Measurements from ENCODE around the gene EXOG. TPM values are rescaled to one million over a fixed set of nuclear protein-coding genes. Genes with fewer than 3 reads are reported as not detected.
A peak's percentile ranks its signal among the peaks of the same experiment; 100 is the strongest.

The EXOG gene
- total and polyA plus RNA-seq, 12 donors, result 5.8 to 16.3 (median 11.4) TPM

DNA sequence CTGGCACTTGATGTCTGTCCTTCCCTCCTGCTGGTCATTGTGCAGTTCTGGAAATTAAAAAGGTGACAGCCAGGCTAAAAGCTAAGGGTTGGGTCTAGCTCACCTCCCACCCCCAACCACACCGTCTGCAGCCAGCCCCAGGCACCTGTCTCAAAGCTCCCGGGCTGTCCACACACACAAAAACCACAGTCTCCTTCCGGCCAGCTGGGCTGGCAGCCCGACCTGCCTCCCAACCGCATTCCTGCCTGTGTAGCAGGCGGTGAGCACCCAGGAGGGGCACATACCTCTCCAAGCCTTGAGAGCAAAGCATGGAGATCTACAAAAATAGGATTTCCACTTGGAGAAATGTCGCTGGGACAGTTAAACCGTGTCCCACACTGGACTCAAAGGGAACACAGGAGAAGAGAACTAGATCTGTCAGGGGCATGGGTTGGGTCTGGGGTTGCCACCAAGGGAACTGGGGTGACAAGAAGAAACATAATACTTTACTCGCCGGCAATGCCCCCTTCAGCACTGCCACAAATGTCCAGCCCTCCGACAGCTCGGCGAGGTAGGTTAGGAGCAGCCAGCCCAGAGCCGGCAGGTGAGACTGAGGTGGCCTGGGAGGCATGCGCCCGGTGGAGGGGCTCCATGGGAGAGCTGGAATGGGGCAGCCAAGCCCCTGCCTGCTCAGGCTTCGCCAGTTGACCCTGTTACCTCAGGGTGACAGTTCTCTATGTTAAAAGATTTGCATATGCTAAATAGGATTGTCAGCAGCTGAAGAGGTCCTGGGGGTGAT, 52.2 kb downstream of the EXOG start:
- H3K36me3 ChIP-seq (replicated peaks in 1 of 2), result no peaks in the 10 kb centered on the region
- intact Hi-C loops (cut with DNase I), result no loop called here
- no peak overlapping the region for H3K27ac ChIP-seq
- WGBS, 4 donors, result 73 to 82% (median 78%) methylated on average over 11 to 17 of the region's 17 CpGs
- H3K4me3 ChIP-seq, result no peak overlapping the region
- H3K4me1 ChIP-seq (replicated peaks in 1 of 2), result no peaks in the 10 kb centered on the region
- DNase-seq, result peak in 2 of 7 donors; percentile 4 to 23
- no peaks in the 10 kb centered on the region for H3K27me3 ChIP-seq
- H3K9me3 ChIP-seq (replicated peaks in 1 of 3), result no peaks in the 10 kb centered on the region
- TF ChIP-seq, protein P1, sequence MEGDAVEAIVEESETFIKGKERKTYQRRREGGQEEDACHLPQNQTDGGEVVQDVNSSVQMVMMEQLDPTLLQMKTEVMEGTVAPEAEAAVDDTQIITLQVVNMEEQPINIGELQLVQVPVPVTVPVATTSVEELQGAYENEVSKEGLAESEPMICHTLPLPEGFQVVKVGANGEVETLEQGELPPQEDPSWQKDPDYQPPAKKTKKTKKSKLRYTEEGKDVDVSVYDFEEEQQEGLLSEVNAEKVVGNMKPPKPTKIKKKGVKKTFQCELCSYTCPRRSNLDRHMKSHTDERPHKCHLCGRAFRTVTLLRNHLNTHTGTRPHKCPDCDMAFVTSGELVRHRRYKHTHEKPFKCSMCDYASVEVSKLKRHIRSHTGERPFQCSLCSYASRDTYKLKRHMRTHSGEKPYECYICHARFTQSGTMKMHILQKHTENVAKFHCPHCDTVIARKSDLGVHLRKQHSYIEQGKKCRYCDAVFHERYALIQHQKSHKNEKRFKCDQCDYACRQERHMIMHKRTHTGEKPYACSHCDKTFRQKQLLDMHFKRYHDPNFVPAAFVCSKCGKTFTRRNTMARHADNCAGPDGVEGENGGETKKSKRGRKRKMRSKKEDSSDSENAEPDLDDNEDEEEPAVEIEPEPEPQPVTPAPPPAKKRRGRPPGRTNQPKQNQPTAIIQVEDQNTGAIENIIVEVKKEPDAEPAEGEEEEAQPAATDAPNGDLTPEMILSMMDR (IDR thresholded peaks at IDR 0.05), result no peak
- no peak for TF ChIP-seq POLR2A (IDR thresholded peaks at IDR 0.05)

DNA sequence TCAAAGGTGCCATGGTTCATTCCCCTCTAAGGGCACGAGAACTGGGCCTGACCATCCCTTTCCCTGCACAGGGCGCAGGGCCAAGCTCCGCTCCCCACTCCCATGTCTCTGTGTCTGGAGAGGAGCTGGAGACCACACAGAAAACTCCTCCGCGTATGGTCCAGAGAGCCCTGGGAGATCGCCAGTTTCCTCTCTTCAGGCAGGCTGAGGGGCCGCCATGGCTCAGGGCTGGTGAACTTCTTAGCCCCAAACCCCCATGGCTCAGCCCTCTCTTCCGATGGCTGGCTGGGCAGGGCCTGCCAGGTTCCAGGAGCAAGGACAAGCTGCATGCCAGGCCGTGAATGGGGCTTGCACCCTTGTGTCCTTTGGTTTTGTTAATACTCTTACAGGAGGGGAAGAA, 52.9 kb downstream of the EXOG start:
- Histone ChIP-seq H3K27me3 (no peaks in the 10 kb centered on the region), H3K4me1 (replicated peaks in 1 of 2) (no peaks in the 10 kb centered on the region), H3K36me3 (replicated peaks in 1 of 2) (no peaks in the 10 kb centered on the region), H3K4me3 (no peak overlapping the region), H3K27ac (no peak overlapping the region), H3K9me3 (replicated peaks in 1 of 3) (no peaks in the 10 kb centered on the region)
- WGBS, 4 donors, result 77 to 88% (median 85%) methylated on average over 7 to 9 of the region's 9 CpGs
- intact Hi-C loops (cut with DNase I), result no loop called here
- no peak for TF ChIP-seq POLR2A (IDR thresholded peaks at IDR 0.05)
- TF ChIP-seq, protein P1 (IDR thresholded peaks at IDR 0.05), result no peak
- peak in 2 of 7 donors; percentile 10 to 13 for DNase-seq

DNA sequence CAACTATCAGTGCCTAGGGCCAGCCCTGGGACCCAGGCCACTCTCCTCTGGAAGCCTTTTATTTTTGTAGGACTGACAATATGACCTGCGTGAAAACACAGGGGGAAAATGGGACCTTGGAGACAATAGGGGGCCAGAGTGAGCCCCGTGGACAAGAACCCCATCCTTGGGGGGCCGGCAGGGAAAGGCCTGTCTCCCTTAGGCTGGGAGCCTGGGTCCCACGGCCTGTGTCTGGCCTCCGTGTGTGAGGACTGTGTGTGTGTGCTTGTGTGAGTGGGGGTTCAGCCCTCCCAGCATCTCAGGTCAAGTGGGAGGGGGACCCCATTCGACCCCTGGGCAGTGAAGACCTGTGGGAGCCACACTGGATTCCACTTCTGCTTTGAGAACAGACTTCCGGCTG, 53.3 kb downstream of the EXOG start:
- no peaks in the 10 kb centered on the region for H3K9me3 ChIP-seq (replicated peaks in 1 of 3)
- no peaks in the 10 kb centered on the region for H3K4me1 ChIP-seq (replicated peaks in 1 of 2)
- no peak overlapping the region for H3K4me3 ChIP-seq
- H3K27me3 ChIP-seq, result no peaks in the 10 kb centered on the region
- no peak overlapping the region for H3K27ac ChIP-seq
- DNase-seq, result peak in 2 of 7 donors; percentile 7 to 13
- TF ChIP-seq, protein P1 (IDR thresholded peaks at IDR 0.05), result no peak
- TF ChIP-seq POLR2A (IDR thresholded peaks at IDR 0.05), result no peak
- 85 to 92% (median 88%) methylated on average over 4 to 7 of the region's 7 CpGs for WGBS, 4 donors
- H3K36me3 ChIP-seq (replicated peaks in 1 of 2), result no peaks in the 10 kb centered on the region
- intact Hi-C loops (cut with DNase I), result no loop called here

DNA sequence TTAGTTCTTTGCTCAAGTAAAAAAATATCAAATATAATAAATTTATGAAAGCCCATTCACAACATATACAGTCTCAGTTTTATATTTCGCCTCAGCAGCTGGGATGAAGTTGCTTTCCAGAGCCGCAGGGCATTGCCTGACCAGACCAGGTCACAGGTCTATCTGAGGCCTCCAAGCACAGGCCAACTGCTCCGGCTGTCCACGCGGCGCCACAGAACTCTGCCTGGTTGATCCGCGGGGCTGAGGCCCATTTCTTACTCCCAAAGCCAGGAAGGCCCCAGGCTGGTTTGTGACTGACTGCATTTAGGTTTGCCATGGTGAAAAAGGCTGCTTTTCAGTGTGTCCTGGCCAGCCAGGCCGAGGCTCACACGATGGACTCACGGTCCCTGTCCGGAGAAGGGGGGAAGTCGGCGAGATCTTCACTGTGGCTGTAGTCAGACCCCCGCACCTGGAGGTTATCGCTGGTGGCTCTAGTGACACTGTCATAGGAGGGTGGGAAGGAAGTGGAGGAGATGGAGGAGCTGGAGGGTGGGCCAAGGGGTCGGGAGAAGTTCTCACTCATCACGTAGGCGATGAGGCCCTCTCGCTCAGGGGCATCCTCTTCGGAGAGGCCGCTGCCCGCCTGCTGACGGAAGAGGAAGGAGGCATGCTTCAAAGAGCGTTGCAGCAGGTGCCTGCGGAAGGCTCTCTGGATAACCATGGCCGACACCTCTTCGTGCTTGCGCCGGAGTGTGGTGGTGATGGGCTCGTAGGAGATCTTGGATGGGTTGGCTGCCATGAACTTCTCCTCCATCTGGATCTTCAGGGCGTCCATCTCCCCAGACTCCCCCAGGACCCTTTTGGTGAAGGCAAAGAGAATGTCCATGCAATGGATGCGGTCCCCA, 54.1 kb downstream of the EXOG start:
- TF ChIP-seq, protein P1 (IDR thresholded peaks at IDR 0.05), result no peak
- no peak for TF ChIP-seq POLR2A (IDR thresholded peaks at IDR 0.05)
- 93 to 96% (median 94%) methylated on average over 30 to 33 of the region's 33 CpGs for WGBS, 4 donors
- no peaks in the 10 kb centered on the region for H3K36me3 ChIP-seq (replicated peaks in 1 of 2)
- intact Hi-C loops (cut with DNase I), result no loop called here
- no peaks in the 10 kb centered on the region for H3K27me3 ChIP-seq
- H3K4me1 ChIP-seq (replicated peaks in 1 of 2), result no peaks in the 10 kb centered on the region
- no peaks in the 10 kb centered on the region for H3K9me3 ChIP-seq (replicated peaks in 1 of 3)
- peak in 2 of 7 donors; percentile 6 to 20 for DNase-seq
- H3K4me3 ChIP-seq, result no peak overlapping the region
- H3K27ac ChIP-seq, result no peak overlapping the region

All from adrenal gland (tissue), 12 donors.